ENCODE measurements around the gene HACE1.

The HACE1 gene

GRCh38 chr6:104714796-104715195 lies 144.9 kb downstream of the HACE1 start:
- no peak overlapping the region for H3K27ac ChIP-seq
- H3K9me3 ChIP-seq (ENCODE audit: severe bottlenecking), result no peaks in the 10 kb centered on the region
- H3K27me3 ChIP-seq (ENCODE audit: insufficient read depth, low read depth, severe bottlenecking), result no peaks in the 10 kb centered on the region
- H3K4me3 ChIP-seq (ENCODE audit: low read depth, low read length), result no peak overlapping the region
- no peaks in the 10 kb centered on the region for H3K36me3 ChIP-seq
- DNase-seq, result no peak
- no peak for TF ChIP-seq CTCF (IDR thresholded peaks at IDR 0.05; ENCODE audit: low read depth, low read length)

GRCh38 chr6:104713982-104714381 lies 145.7 kb downstream of the HACE1 start:
- no peaks in the 10 kb centered on the region for H3K9me3 ChIP-seq (ENCODE audit: severe bottlenecking)
- DNase-seq, result no peak
- H3K4me3 ChIP-seq (ENCODE audit: low read depth, low read length), result no peak overlapping the region
- TF ChIP-seq CTCF (IDR thresholded peaks at IDR 0.05; ENCODE audit: low read depth, low read length), result no peak
- no peaks in the 10 kb centered on the region for H3K27me3 ChIP-seq (ENCODE audit: insufficient read depth, low read depth, severe bottlenecking)
- no peaks in the 10 kb centered on the region for H3K36me3 ChIP-seq
- no peak overlapping the region for H3K27ac ChIP-seq

GRCh38 chr6:104711371-104711770 lies 148.3 kb downstream of the HACE1 start:
- H3K27ac ChIP-seq, result peak overlapping the region; percentile 30
- no peaks in the 10 kb centered on the region for H3K9me3 ChIP-seq (ENCODE audit: severe bottlenecking)
- no peak for TF ChIP-seq CTCF (IDR thresholded peaks at IDR 0.05; ENCODE audit: low read depth, low read length)
- H3K36me3 ChIP-seq, result no peaks in the 10 kb centered on the region
- no peak overlapping the region for H3K4me3 ChIP-seq (ENCODE audit: low read depth, low read length)
- DNase-seq, result peak; percentile 65
- H3K27me3 ChIP-seq (ENCODE audit: insufficient read depth, low read depth, severe bottlenecking), result no peaks in the 10 kb centered on the region

- Histone ChIP-seq H3K27me3 (ENCODE audit: insufficient read depth, low read depth, severe bottlenecking) (no peaks in the 10 kb centered on the region), H3K36me3 (no peaks in the 10 kb centered on the region), H3K27ac (peak overlapping the region; percentile 30), H3K4me3 (ENCODE audit: low read depth, low read length) (no peak overlapping the region), H3K9me3 (ENCODE audit: severe bottlenecking) (no peaks in the 10 kb centered on the region)
- no peak for TF ChIP-seq CTCF (IDR thresholded peaks at IDR 0.05; ENCODE audit: low read depth, low read length)
- DNase-seq, result no peak
These were observed 149.0 kb downstream of the HACE1 start for GRCh38 chr6:104710543-104711335.

GRCh38 chr6:104705916-104706442 lies 153.7 kb downstream of the HACE1 start:
- H3K9me3 ChIP-seq (ENCODE audit: severe bottlenecking), result no peaks in the 10 kb centered on the region
- H3K27me3 ChIP-seq (ENCODE audit: insufficient read depth, low read depth, severe bottlenecking), result no peaks in the 10 kb centered on the region
- no peak for TF ChIP-seq CTCF (IDR thresholded peaks at IDR 0.05; ENCODE audit: low read depth, low read length)
- peak overlapping the region; percentile 24 for H3K27ac ChIP-seq
- no peak for DNase-seq
- H3K36me3 ChIP-seq, result no peaks in the 10 kb centered on the region
- H3K4me3 ChIP-seq (ENCODE audit: low read depth, low read length), result no peak overlapping the region

Data from WERI-Rb-1 (cell line).